Uterus (tissue), 2 donors: ENCODE measurements around the gene PCBD1.

ENCODE experiments used
- POLR2A ChIP-seq, 2 donors: fragments of 450-650 bp; IDR thresholded peaks; one replicate each; pipeline ENCODE4 v1.6.1; 2016; ENCODE audit warnings: antibody characterized with exemption in 2 of 2, mild to moderate bottlenecking in 1 of 2, moderate library complexity in 1 of 2
- TF ChIP-seq, protein P1 (sequence below), 4 experiments: fragments of 200-600 bp in 2 of 4; fragments of 450-650 bp in 2 of 4; sonication (generic) in 2 of 4; IDR thresholded peaks; one replicate each; pipeline ENCODE4 v1.5.1; 2016 to 2019; ENCODE audit warnings: antibody characterized with exemption in 4 of 4, mild to moderate bottlenecking in 2 of 4, moderate library complexity in 1 of 4

DNA sequence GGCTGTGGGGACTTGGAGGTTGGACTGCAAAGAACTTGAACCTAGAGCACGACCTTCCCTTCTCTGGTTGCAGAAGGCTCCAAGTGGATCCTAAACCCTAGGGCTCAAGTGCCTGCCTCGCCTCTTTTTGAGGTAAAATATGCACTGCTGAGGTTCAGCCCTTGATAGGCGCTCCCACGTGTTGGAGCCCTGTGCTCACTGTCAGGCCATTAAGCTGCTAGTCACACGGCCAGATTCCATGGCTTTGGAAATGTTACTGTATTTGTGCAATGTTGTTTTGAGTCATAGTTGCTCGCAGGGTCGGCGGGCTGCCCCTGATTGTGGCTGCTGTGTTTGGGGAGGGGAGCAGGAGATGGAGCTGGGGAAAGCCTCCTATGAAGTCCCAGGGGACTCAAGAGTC is 39.8 kb upstream of the PCBD1 start:
- TF ChIP-seq, protein P1, sequence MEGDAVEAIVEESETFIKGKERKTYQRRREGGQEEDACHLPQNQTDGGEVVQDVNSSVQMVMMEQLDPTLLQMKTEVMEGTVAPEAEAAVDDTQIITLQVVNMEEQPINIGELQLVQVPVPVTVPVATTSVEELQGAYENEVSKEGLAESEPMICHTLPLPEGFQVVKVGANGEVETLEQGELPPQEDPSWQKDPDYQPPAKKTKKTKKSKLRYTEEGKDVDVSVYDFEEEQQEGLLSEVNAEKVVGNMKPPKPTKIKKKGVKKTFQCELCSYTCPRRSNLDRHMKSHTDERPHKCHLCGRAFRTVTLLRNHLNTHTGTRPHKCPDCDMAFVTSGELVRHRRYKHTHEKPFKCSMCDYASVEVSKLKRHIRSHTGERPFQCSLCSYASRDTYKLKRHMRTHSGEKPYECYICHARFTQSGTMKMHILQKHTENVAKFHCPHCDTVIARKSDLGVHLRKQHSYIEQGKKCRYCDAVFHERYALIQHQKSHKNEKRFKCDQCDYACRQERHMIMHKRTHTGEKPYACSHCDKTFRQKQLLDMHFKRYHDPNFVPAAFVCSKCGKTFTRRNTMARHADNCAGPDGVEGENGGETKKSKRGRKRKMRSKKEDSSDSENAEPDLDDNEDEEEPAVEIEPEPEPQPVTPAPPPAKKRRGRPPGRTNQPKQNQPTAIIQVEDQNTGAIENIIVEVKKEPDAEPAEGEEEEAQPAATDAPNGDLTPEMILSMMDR (IDR thresholded peaks at IDR 0.05): no peak
- no peak for TF ChIP-seq POLR2A (IDR thresholded peaks at IDR 0.05)
